H1 (cell line): ENCODE measurements around the gene CD300A. TPM values are rescaled to one million over a fixed set of nuclear protein-coding genes. Genes with fewer than 3 reads are reported as not detected.

Experiments used
- BACH1 ChIP-seq: IDR thresholded peaks from 2 replicates; pipeline ENCODE4 v1.6.1; 2012; ENCODE audit warnings: low read length, improper control_type of control experiment
- CBX5 ChIP-seq: fragments of 300-800, 300-1000 bp; sonication (generic); IDR thresholded peaks from 2 replicates; pipeline ENCODE4 v1.7.1; 2016; ENCODE audit warnings: antibody characterized with exemption, low read length, low read depth
- CTCF ChIP-seq, 3 experiments: IDR thresholded peaks; 1 replicate in 2 of 3; 2 replicates in 1 of 3; pipeline versions ENCODE4 v1.5.1 to v1.6.1; 2011; ENCODE audit warnings: low read length in 3 of 3, mild to moderate bottlenecking in 3 of 3, inconsistent platforms in 2 of 3, low read depth in 1 of 3, moderate library complexity in 1 of 3; ENCODE audit not compliant: insufficient read depth in 1 of 3; ENCODE audit errors: control extremely low read depth in 1 of 3
- E2F6 ChIP-seq: IDR thresholded peaks from 2 replicates; pipeline ENCODE4 v1.6.1; 2012; ENCODE audit warnings: inconsistent platforms
- EGR1 ChIP-seq: IDR thresholded peaks from 2 replicates; pipeline ENCODE4 v1.6.1; 2011; ENCODE audit warnings: low read depth, low read length, borderline replicate concordance
- FOSL1 ChIP-seq: IDR thresholded peaks from 2 replicates; pipeline ENCODE4 v1.6.1; 2011; ENCODE audit warnings: mild to moderate bottlenecking, low read depth, low read length, moderate library complexity; ENCODE audit not compliant: insufficient read depth
- PHF8 ChIP-seq: fragments of 200-600 bp; sonication (generic); conservative IDR thresholded peaks from 2 replicates; pipeline ENCODE4 v1.7.1; 2012; ENCODE audit warnings: low read depth, mild to moderate bottlenecking, inconsistent platforms, low read length, moderate library complexity
- SIX5 ChIP-seq: IDR thresholded peaks from 2 replicates; pipeline ENCODE4 v1.6.1; 2011; ENCODE audit warnings: mild to moderate bottlenecking, low read depth, low read length
- SRF ChIP-seq: IDR thresholded peaks from 2 replicates; pipeline ENCODE4 v1.6.1; 2011; ENCODE audit warnings: mild to moderate bottlenecking, low read depth, low read length, moderate library complexity
- SUZ12 ChIP-seq: fragments of 200-600 bp; sonication (generic); IDR thresholded peaks from 2 replicates; pipeline ENCODE4 v1.6.1; 2012; ENCODE audit warnings: mild to moderate bottlenecking, inconsistent platforms, low read length, moderate library complexity, mixed read lengths
- TEAD4 ChIP-seq: IDR thresholded peaks from 2 replicates; pipeline ENCODE4 v1.6.1; 2012; ENCODE audit warnings: low read depth, low read length, inconsistent platforms, mixed read lengths
- polyA plus RNA-seq, 7 experiments: library from polyadenylated mRNA; depleted of rRNA in 3 of 7; stranded (reverse) in 5 of 7; unstranded in 2 of 7; fragments of >200 nt in 5 of 7; fragments of 200-250 nt in 2 of 7; gene quantifications; 1 replicate in 5 of 7; 2 replicates in 1 of 7; 4 replicates in 1 of 7; pipeline versions ENCODE4 v1.2.1 to v1.2.3, GENCODE V29; 2011 to 2013; ENCODE audit warnings: missing spikeins in 2 of 7, mixed read lengths in 2 of 7
- total RNA-seq: library from RNA; stranded (reverse); fragmentation: NEBNext Ultra II Directional; extraction: Animal tissue kit (Norgen Biotek cat#: 25700); gene quantifications from 2 replicates; pipeline ENCODE4 v1.2.1, GENCODE V29; 2021

The CD300A gene
- total and polyA plus RNA-seq, 2 of the 8 experiments (the other 6 are each of a cell fraction or from before 2014, with no cell fraction given) = 0.52 to 1.3 TPM

GRCh38 chr17:74514632-74515334, 48.3 kb downstream of the CD300A start (continued):
- TF ChIP-seq CTCF (IDR thresholded peaks at IDR 0.05; ENCODE audit: control extremely low read depth in 1 of 3, insufficient read depth in 1 of 3, low read depth in 1 of 3, low read length in 3 of 3) = no peak
- TF ChIP-seq SUZ12 = no peak
- TF ChIP-seq E2F6 = no peak
- no peak for TF ChIP-seq FOSL1
- TF ChIP-seq EGR1 = no peak
- TF ChIP-seq BACH1 = no peak
- no peak for TF ChIP-seq PHF8
- no peak for TF ChIP-seq SRF
- TF ChIP-seq CBX5 = no peak
- TF ChIP-seq SIX5 = no peak
- no peak for TF ChIP-seq TEAD4
